Thyroid gland (tissue), 4 donors: ENCODE results near the gene SLC9C1.

Source experiments
- POLR2A ChIP-seq, 2 donors: fragments of 450-650 bp; IDR thresholded peaks; one replicate each; pipeline ENCODE4 v1.6.1; 2017; ENCODE audit warnings: antibody characterized with exemption in 2 of 2, mild to moderate bottlenecking in 2 of 2, moderate library complexity in 1 of 2
- TF ChIP-seq, protein P1 (sequence below), 6 experiments: fragments of 200-600 bp in 3 of 6; fragments of 450-650 bp in 3 of 6; sonication (generic) in 3 of 6; IDR thresholded peaks; one replicate each; pipeline ENCODE4 v1.5.1; 2016 to 2019; ENCODE audit warnings: antibody characterized with exemption in 6 of 6, mild to moderate bottlenecking in 2 of 6, inconsistent platforms in 1 of 6, moderate library complexity in 1 of 6

- no peak for TF ChIP-seq POLR2A (IDR thresholded peaks at IDR 0.05)
- TF ChIP-seq, protein P1, sequence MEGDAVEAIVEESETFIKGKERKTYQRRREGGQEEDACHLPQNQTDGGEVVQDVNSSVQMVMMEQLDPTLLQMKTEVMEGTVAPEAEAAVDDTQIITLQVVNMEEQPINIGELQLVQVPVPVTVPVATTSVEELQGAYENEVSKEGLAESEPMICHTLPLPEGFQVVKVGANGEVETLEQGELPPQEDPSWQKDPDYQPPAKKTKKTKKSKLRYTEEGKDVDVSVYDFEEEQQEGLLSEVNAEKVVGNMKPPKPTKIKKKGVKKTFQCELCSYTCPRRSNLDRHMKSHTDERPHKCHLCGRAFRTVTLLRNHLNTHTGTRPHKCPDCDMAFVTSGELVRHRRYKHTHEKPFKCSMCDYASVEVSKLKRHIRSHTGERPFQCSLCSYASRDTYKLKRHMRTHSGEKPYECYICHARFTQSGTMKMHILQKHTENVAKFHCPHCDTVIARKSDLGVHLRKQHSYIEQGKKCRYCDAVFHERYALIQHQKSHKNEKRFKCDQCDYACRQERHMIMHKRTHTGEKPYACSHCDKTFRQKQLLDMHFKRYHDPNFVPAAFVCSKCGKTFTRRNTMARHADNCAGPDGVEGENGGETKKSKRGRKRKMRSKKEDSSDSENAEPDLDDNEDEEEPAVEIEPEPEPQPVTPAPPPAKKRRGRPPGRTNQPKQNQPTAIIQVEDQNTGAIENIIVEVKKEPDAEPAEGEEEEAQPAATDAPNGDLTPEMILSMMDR (IDR thresholded peaks at IDR 0.05), result no peak
These were observed 13.5 kb upstream of the SLC9C1 start for GRCh38 chr3:112307557-112307956.
